NCI-H1092 treated with DMSO at 0.1 percent for 48 hours (cell line): ENCODE measurements around the gene WDR7.
A peak's percentile ranks its signal among the peaks of the same experiment; 100 is the strongest.

Source experiments
- DNase-seq: peaks from one replicate; lab custom pipeline; 2025; lab: John Stamatoyannopoulos, UW

The WDR7 gene

GRCh38 chr18:56650944-56651770 is at the start of gene WDR7:
Gene WDR7, plus strand, starts transcription at chr18:56651359. Its CDS starts 21,157 bp downstream, at chr18:56672516.
- DNase-seq: peak; percentile 99

GRCh38 chr18:56606618-56607017 is 44.5 kb upstream of the WDR7 start:
- no peak for DNase-seq

- no peak for DNase-seq
These were observed 35.2 kb upstream of the WDR7 start for GRCh38 chr18:56615738-56616520.

- no peak for DNase-seq
These were observed 23.2 kb upstream of the WDR7 start for GRCh38 chr18:56627991-56628390.

- no peak for DNase-seq
These were observed 18.8 kb upstream of the WDR7 start for GRCh38 chr18:56632070-56633022.

GRCh38 chr18:56635007-56635406 is 16.2 kb upstream of the WDR7 start:
- DNase-seq: no peak

- DNase-seq: no peak
These were observed 14.0 kb upstream of the WDR7 start for GRCh38 chr18:56637176-56637575.

GRCh38 chr18:56637711-56638231 is 13.4 kb upstream of the WDR7 start:
- no peak for DNase-seq

- peak; percentile 99 for DNase-seq
These were observed 12.7 kb upstream of the WDR7 start, which contains the start of gene TXNL1 for GRCh38 chr18:56638232-56639103. Gene TXNL1, minus strand, starts transcription at chr18:56638592. Its CDS starts 152 bp downstream, at chr18:56638440.

- DNase-seq: peak; percentile 61
These were observed 12.1 kb upstream of the WDR7 start for GRCh38 chr18:56639104-56639381.

GRCh38 chr18:56639571-56639970 is 11.6 kb upstream of the WDR7 start:
- DNase-seq: no peak

GRCh38 chr18:56641714-56642337 is 9.3 kb upstream of the WDR7 start:
- no peak for DNase-seq

- no peak for DNase-seq
These were observed 7.8 kb upstream of the WDR7 start for GRCh38 chr18:56643381-56643780.

- DNase-seq: peak; percentile 35
These were observed 5.6 kb upstream of the WDR7 start for GRCh38 chr18:56645415-56646016.

- DNase-seq: no peak
These were observed 4.1 kb upstream of the WDR7 start for GRCh38 chr18:56647071-56647470.

GRCh38 chr18:56647951-56648893 is 2.9 kb upstream of the WDR7 start:
- DNase-seq: no peak

GRCh38 chr18:56649996-56650395 is 1.2 kb upstream of the WDR7 start:
- DNase-seq: no peak

GRCh38 chr18:56651771-56652092 is 573 bp downstream of the WDR7 start:
- no peak for DNase-seq

GRCh38 chr18:56652802-56653201 is 1.6 kb downstream of the WDR7 start:
- DNase-seq: no peak
